ENCODE measurements around the gene MRPL36.
"Not testable (repeated sequence)": the region's sequence is repeated elsewhere in the genome, so short reads cannot be mapped to it uniquely, and the experiment has no call there.

The MRPL36 gene

DNA sequence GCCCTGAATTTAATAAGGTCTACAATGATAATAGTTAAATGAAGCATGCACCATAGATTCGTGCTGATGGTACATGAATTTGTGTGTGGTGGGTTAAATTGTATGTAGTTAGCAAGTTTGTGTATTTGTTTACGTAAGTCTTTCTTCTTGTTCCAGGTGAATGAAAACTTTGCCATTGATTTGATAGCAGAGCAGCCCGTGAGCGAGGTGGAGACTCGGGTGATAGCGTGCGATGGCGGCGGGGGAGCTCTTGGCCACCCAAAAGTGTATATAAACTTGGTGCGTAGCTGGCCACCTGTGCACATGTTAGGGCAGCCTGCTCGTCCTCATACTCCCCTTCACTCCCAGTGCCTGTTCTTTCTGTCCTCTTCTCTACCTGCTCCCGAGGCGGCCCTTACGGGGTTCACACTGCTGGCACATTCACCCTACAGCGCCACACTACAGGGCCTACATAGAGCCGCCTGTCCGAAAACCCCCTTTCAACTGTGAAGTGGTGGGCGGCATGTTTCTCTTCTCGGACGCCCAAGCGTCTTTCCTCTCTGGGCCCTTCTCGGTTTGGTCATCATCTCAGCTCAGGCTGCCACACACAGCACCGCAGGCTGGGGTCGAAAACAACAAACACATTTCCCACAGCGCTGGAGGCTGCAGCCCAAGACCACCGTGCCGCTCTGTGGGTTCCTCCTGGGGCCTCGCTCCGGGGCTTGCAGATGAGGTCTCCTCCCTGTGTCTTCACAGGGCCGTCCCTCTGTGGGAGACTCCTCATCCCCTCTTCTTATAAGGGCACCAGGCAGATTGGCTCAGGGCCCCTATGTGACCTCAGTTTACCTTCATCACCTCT, 14.8 kb upstream of the MRPL36 start:
- DNase-seq = no peak

DNA sequence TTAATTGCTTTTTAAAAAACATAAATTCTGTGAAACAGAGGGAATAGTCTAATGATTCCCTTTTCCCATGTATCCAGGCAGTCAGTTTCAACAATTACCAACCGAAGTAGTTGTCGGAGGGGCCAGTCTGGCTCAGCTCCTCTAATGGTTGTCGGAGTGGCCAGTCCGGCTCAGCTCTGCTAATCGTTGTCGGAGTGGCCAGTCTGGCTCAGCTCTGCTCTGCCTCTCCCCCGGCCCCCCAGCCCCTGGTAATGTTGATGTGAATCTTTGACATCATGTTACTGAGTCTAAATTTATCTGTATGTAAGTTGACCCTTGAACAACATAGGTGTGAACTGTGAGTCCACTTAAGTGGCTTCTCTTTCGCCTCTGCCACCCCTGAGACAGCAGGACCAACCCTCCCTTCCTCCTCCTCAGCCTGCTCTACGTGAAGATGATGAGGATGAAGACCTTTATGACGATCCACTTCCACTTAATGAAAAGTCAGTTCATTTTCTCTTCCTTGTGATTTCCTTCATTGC, 11.0 kb upstream of the MRPL36 start:
- no peak for DNase-seq

DNA sequence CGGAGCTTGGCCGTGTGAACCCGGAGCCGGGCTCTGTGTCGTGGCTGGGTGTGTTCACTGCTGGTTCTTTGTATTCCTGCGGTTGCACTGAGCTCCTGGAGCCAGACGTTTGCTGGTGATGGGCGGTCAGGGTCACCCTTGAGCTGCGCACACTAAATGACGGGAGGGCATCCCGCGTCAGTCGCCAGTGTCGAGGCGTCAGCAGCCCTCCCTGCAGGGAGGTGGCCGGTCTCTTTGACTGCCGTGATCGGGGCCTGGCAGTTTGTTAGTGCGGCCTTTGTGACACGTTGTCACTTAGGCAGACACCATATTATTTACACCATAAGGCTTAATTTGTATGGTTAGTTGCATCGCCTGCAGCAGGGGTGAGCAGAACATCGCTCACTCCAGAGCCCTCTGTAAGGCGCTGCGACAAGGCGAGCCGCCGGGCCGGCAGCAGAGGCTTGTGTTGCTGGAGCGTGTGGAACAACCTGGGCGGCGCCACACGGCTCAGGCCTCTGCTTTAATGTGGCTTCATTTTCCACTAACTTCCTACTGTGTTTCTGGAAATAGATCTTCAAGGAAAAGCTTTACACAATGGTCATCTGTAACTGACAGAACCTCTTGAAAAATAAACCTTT, 9.9 kb upstream of the MRPL36 start:
- DNase-seq = no peak

- no peak for DNase-seq
Observed at GRCh38 chr5:1808439-1808838, 8.8 kb upstream of the MRPL36 start.

- no peak for DNase-seq
Observed at GRCh38 chr5:1807451-1808185, 8.0 kb upstream of the MRPL36 start.

GRCh38 chr5:1806974-1807373, 7.3 kb upstream of the MRPL36 start:
- DNase-seq = no peak

GRCh38 chr5:1806199-1806598, 6.6 kb upstream of the MRPL36 start:
- no peak for DNase-seq

GRCh38 chr5:1805736-1806135, 6.1 kb upstream of the MRPL36 start:
- no peak for DNase-seq

GRCh38 chr5:1805326-1805725, 5.7 kb upstream of the MRPL36 start:
- DNase-seq = no peak

DNA sequence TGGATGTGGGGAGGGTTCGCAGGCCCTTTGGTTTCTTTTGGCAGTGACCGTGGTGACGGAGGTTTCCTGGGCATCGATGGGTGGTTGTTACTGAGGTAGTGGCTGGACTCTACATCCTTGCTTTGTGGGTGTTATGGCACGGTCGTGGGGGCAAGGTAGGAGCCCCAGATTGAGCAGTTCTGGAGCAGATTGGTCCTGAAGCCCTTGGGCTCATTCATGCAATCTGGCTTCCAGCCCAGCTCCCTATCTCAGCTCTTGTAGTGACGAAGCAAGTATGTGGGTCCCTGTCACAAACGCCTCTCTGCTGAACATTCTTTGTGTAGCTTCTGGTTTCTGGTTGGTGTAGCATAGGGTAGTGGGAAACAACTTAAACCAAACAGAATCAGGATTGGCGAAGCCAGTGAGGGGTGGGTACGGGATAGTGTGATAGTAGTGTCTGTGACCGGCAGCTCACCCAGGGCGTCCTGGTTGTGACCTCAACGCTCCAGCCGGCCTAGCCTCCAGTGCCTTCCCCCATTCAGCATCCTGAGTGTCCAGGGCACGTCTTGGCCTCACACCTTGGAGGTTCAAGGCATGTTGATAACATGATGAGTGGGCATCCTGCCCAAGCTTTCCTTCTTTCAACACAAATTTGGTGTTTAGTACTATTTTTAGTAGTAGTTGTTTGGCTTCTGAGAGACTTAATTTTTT, 4.5 kb upstream of the MRPL36 start:
- DNase-seq = no peak

DNA sequence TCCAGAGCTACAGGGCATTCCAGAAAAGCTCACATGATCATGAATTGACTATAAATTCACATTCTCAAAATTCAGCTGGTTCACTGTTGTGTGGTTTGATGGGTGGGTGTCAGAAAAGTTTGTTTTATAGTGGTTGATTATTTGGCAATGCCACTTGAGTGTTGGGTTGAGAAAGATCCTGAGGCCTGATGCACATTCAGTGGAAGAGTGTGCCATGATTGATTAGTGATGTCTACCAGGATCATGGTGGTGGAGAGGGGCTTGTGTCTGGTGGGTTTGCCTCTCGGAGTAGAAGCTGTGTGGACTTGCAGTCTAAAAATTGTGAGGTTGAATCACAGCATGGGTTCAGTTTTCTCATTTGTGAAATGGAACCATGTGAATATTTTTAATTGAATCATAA, 3.6 kb upstream of the MRPL36 start:
- DNase-seq = no peak

DNA sequence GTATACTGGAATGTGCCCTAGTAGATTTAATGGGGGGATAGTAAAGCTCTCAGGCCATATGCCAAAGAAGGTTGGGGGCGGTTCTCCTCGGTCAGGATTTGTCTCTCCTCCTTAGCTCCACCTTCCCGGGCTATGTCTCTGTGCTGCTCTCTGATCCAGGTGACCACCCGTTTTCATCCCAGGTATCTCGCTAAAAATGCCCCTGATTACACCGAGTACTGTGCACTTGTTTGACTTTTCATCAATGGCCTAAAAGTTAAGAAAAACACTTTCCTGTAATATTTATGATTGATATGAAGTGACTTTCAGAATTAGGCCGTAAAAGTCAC, 2.3 kb upstream of the MRPL36 start:
- peak; percentile 66 for DNase-seq

DNA sequence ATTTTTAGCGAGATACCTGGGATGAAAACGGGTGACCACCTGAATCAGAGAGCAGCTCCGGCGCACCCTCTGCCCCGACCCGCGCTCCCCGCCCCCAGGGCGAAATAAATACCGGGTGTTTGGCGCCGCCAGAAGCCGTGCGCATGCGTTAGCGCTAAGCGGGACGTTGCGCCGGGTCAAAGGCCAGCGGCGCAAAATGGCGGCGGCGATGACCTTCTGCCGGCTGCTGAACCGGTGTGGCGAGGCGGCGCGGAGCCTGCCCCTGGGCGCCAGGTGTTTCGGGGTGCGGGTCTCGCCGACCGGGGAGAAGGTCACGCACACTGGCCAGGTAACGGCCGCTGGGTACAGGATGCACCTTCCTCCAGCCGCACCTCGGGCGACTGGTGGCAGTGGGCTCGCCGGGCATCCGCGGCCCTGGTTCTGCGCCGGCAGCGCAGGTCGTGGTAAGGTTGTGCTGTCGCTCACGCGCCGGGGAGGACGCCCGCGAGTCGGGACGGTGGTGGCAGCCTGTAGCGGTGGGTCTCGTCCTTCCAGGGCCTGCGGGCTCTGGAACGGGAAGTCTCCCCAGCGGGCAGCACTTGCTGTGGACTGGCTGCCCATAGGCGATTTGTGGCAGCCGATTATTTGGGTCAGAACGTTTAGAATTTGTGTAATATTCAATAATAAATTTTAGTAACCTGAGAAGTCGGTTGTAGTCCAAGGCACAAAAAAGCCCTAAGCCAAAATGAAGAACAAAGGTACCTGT, 1.8 kb upstream of the MRPL36 start, which contains the start of gene NDUFS6:
Gene NDUFS6, plus strand, starts transcription at position 186 of the 745 bp plus-strand sequence. Its CDS starts 11 bp downstream, at position 197.
- DNase-seq = peak; percentile 74

GRCh38 chr5:1800472-1801221, 1.0 kb upstream of the MRPL36 start:
- peak; percentile 67 for DNase-seq

DNA sequence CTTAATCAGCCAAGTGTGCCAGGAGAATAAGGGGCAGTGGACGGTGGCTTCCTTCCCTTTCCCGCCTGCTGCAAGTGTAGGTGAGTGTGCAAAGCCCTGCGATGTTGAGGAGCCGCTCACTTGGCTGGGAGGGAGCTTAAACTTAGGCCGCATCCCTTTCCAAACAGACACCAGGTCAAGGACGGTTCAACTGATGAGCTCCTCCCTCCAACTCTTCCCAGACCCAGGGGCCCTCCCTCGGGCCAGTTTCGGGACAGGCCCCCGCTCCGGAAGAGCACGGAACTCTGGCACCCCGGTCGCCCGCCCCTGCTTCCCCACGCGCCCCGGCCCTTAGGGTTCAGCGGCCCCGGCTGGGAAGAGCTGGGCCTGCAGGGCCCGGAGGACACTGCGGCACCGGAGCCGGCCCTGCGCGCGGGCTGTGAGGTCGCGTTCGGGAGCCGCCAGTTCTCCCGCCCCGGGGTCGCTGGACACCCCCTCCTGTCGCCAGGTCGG, 481 bp downstream of the MRPL36 start:
- peak; percentile 27 for DNase-seq

GRCh38 chr5:1798589-1798988, 1.0 kb downstream of the MRPL36 start:
- not testable (repeated sequence) for DNase-seq

- DNase-seq = no peak
Observed at GRCh38 chr5:1797855-1798254, 1.8 kb downstream of the MRPL36 start.

DNA sequence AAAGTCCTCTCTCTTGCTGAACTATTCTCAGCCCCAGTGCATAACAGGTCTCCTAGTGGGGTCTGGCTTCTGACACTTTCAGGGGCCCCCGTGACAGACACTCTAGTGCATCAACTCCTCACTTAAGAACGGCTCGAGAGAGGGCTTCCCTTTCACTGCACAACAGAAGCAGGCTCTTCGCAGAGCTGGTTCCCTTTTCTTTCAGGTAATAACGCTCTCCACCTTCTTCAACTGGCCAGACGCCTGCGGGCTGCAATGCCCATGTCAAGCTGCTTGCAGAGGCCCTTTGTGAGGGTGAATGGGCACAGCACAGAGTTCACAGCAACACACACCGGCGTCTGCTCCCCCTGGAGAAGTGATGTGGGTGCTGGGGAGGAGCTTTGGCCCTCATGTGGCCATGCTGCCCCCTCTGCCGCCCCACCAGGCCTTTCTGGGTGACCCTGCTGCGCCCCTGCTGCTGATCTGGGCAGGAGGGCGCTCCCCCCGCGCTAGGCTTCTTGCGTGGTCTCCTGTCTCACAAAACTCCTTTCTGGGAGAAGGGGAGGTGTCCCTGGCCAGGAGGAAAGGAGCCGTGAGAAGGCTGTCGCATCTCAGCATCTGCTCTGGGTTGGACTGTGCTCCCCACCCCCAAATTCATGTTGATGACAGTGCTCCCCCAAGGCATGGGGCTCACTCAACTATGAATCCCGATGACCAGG, 2.4 kb downstream of the MRPL36 start:
- no peak for DNase-seq

DNA sequence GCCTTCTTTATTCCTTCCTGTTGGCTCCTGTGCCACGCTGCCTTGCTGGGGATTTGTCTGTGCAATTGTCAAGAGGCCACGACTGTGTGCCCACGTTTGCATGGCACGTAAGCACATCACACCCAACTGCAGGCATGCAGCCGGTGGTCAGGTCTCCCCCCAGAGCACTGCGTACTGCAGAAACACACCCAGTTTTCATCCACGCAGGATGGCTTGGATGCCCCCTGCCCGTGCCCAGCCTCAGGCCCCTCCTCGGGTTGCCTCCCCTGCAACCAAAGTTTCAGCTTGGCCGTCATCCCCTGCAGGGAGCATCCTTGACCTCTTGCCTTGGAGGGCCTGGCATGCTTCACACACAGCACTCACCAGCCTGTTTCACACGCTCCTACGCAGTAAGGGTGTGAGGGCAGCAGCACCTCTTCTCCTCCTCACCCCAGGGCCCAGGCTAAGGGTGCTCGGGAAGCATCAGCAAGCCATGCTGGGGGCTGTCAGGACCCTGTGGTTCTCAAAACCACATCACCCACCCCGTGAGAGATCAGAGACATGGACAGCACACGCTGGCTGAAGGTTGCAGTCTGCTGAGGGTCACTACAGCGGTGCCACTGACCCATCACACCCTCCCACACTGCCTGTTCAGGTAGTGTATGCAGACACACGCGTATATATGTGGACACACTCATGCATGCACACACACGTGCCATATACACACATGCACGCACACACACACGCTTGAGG, 3.1 kb downstream of the MRPL36 start:
- no peak for DNase-seq

GRCh38 chr5:1795931-1796330, 3.7 kb downstream of the MRPL36 start:
- DNase-seq = no peak

Measured in NCI-H82 (cell line).